Adrenal gland (tissue), 12 donors: Measurements from ENCODE around the gene RPL12. TPM values are rescaled to one million over a fixed set of nuclear protein-coding genes. Genes with fewer than 3 reads are reported as not detected.

Experiments
- DNase-seq, 7 donors: peaks; one replicate each; pipeline ENCODE4 v3.0.0-alpha.2; 2019 to 2020
- H3K27ac ChIP-seq, 5 donors: fragments of 200-600 bp; sonication (generic) in 4 of 5; 1 replicate in 3 of 5; 2 replicates in 2 of 5; pipeline versions ENCODE4 v1.5.1 to v1.8.0; 2016 to 2020; ENCODE audit warnings: mild to moderate bottlenecking in 1 of 5
- H3K27me3 ChIP-seq: fragments of 200-600 bp; 2 replicates; pipeline ENCODE4 v1.8.0; 2021
- H3K36me3 ChIP-seq, 2 donors: fragments of 200-600 bp; replicated peaks in 1 of 2; 1 replicate in 1 of 2; 2 replicates in 1 of 2; pipeline versions ENCODE4 v1.5.1 to v1.8.0; 2018 to 2022
- H3K4me1 ChIP-seq, 2 donors: fragments of 200-600 bp; replicated peaks in 1 of 2; 1 replicate in 1 of 2; 2 replicates in 1 of 2; pipeline versions ENCODE4 v1.5.1 to v1.8.0; 2018 to 2021
- H3K4me3 ChIP-seq, 4 donors: fragments of 200-600 bp; sonication (generic) in 3 of 4; one replicate each; pipeline ENCODE4 v1.5.1; 2016 to 2018
- H3K9me3 ChIP-seq, 3 donors: fragments of 200-600 bp; sonication (generic) in 1 of 3; replicated peaks in 1 of 3; 1 replicate in 2 of 3; 2 replicates in 1 of 3; pipeline versions ENCODE4 v1.5.1 to v1.8.0; 2016 to 2021
- POLR2A ChIP-seq, 2 donors: fragments of 450-650 bp; IDR thresholded peaks; one replicate each; pipeline ENCODE4 v1.6.1; 2017; ENCODE audit warnings: antibody characterized with exemption in 2 of 2, mild to moderate bottlenecking in 2 of 2, moderate library complexity in 1 of 2
- WGBS, 4 donors: extraction: QIAGEN DNeasy Blood & Tissue Kit in 2 of 4; methylation state at CpG; one replicate each; pipeline versions ENCODE4 v1.1.5 to v1.1.7; 2013 to 2017; 5-methylcytosine and 5-hydroxymethylcytosine counted together
- intact Hi-C, 2 donors: fragments of 100-400 bp; cut with DNase I; formaldehyde crosslinking; loops; one replicate each; pipeline versions ENCODE4 v1.14.1 to v1.15.0; 2022 to 2023
- polyA plus RNA-seq, 3 donors: library from polyadenylated mRNA; stranded (reverse); fragments of 200-250 nt in 2 of 3; fragments of 350-450 nt in 1 of 3; fragmentation: Illumina TruSeq in 1 of 3; extraction: RNeasy Lipid Tissue Mini Kit (QIAGEN cat#74804) in 1 of 3; gene quantifications; one replicate each; pipeline ENCODE4 v1.2.3, GENCODE V29; 2013 to 2014
- total RNA-seq, 9 donors: library from RNA; depleted of rRNA in 4 of 9; stranded (reverse); fragments of >200 nt in 4 of 9; fragments of 120-200 nt in 1 of 9; fragmentation: NEBNext Ultra II Directional in 1 of 9; extraction: Animal tissue kit (Norgen Biotek cat#: 25700) in 1 of 9; gene quantifications; one replicate each; pipeline versions ENCODE4 v1.1.0 to v1.2.4, GENCODE V29; 2013 to 2023
- TF ChIP-seq, protein P1 (sequence below), 6 experiments: fragments of 450-650 bp in 4 of 6; fragments of 200-600 bp in 2 of 6; sonication (generic) in 1 of 6; IDR thresholded peaks; 1 replicate in 5 of 6; 2 replicates in 1 of 6; pipeline versions ENCODE4 v1.5.1 to v1.8.0; 2016 to 2021; ENCODE audit warnings: antibody characterized with exemption in 6 of 6, mild to moderate bottlenecking in 2 of 6, moderate library complexity in 1 of 6
- donor health status: healthy with polysubstance abuse.
- donor health status: Bipolar disorder and iron deficiency.
- donor health status: DM: yes; HTN: yes; CAD: no.
- donor health status: DM: no; HTN: no; CAD: no.
- donor health status: DM: no; HTN: no; CAD: no.
- donor health status: DM: yes; HTN: yes; CAD: no.

RPL12 gene
- total and polyA plus RNA-seq, 12 donors: 879 to 4,212 (median 1,523) TPM

DNA sequence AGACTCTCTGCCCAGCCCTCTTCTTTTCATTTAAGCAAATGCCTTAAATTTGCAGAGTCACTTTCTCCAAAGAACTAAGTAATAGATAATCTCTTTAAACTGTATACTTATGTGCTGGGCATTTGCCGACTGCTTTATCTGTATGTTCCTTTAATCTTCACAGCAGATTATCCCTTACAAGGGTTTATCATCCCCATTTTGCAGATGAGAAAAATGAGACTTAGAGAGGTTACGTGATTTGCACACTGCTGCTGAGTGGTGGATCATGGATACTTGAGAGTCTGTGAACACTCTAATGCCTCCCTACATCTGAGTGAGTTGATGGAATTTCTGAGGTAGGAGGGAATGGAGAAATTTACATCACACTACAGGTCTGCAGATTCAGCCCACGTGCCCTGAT lies 22.9 kb downstream of the RPL12 start:
- no peak for TF ChIP-seq POLR2A (IDR thresholded peaks at IDR 0.05)
- TF ChIP-seq, protein P1, sequence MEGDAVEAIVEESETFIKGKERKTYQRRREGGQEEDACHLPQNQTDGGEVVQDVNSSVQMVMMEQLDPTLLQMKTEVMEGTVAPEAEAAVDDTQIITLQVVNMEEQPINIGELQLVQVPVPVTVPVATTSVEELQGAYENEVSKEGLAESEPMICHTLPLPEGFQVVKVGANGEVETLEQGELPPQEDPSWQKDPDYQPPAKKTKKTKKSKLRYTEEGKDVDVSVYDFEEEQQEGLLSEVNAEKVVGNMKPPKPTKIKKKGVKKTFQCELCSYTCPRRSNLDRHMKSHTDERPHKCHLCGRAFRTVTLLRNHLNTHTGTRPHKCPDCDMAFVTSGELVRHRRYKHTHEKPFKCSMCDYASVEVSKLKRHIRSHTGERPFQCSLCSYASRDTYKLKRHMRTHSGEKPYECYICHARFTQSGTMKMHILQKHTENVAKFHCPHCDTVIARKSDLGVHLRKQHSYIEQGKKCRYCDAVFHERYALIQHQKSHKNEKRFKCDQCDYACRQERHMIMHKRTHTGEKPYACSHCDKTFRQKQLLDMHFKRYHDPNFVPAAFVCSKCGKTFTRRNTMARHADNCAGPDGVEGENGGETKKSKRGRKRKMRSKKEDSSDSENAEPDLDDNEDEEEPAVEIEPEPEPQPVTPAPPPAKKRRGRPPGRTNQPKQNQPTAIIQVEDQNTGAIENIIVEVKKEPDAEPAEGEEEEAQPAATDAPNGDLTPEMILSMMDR (IDR thresholded peaks at IDR 0.05): no peak
- no peaks in the 10 kb centered on the region for H3K9me3 ChIP-seq
- H3K4me3 ChIP-seq: no peak overlapping the region
- H3K36me3 ChIP-seq: peaks cover 0 to 25% of the 10 kb centered on the region in 2 donors
- no peak for DNase-seq
- peaks cover 11 to 23% of the 10 kb centered on the region in 2 donors for H3K4me1 ChIP-seq
- intact Hi-C loops: no loop called here
- WGBS, 4 donors: 90 to 98% (median 95%) methylated on average over 3 of the region's 3 CpGs
- no peak overlapping the region for H3K27ac ChIP-seq
- no peaks in the 10 kb centered on the region for H3K27me3 ChIP-seq

DNA sequence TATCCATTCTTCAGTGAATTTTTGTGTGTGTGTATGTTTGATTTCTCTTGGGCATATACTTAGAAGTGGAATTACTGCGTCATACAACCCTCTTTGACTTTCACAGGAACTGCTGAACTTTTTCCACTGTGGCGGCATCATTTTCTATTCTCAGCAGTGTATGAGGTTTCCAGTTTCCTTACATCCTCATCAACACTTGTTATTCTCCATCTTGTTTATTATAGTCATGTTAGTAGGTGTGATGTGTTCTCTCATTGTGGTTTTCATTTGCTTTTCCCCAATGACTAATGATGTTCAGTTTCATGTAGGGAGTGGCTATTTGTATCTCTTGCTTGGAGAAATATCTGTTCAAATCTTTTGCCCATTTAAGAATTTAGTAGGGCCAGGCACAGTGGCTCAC lies 24.4 kb downstream of the RPL12 start:
- Histone ChIP-seq H3K27me3 (no peaks in the 10 kb centered on the region), H3K27ac (no peak overlapping the region), H3K4me1 (peaks cover 18 to 37% of the 10 kb centered on the region in 2 donors), H3K4me3 (no peak overlapping the region), H3K36me3 (peaks cover 0 to 19% of the 10 kb centered on the region in 2 donors), H3K9me3 (no peaks in the 10 kb centered on the region)
- DNase-seq: no peak
- 90 to 96% (median 94%) methylated on average over 2 of the region's 2 CpGs for WGBS, 4 donors
- no peak for TF ChIP-seq POLR2A (IDR thresholded peaks at IDR 0.05)
- TF ChIP-seq, protein P1 (IDR thresholded peaks at IDR 0.05): no peak
- intact Hi-C loops: no loop called here

DNA sequence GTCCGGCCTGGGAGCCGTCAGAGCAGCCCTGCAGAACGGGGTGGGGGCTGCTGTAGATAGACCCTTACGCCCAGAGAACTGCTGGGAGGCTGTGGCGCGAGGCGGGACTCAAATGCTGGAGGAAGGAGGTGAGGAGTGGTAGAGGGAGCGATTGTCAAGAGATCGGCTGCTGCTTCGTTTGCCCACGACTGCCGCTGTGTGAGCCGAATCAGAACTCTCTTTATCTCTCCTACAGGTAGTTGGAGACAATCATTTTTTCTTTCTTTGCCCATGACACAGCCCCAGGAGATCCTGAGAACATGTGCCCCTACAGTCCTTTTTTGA lies 26.6 kb downstream of the RPL12 start:
- intact Hi-C loops: no loop called here
- peaks cover 0 to 13% of the 10 kb centered on the region in 2 donors for H3K36me3 ChIP-seq
- peak overlapping the region; percentile 13 to 85 (median 73) for H3K4me3 ChIP-seq
- peaks cover 18 to 44% of the 10 kb centered on the region in 2 donors for H3K4me1 ChIP-seq
- WGBS, 4 donors: 0 to 1% (median 0%) methylated on average over 13 of the region's 13 CpGs
- H3K27me3 ChIP-seq: no peaks in the 10 kb centered on the region
- H3K9me3 ChIP-seq: no peaks in the 10 kb centered on the region
- TF ChIP-seq, protein P1 (IDR thresholded peaks at IDR 0.05): no peak
- no peak for TF ChIP-seq POLR2A (IDR thresholded peaks at IDR 0.05)
- DNase-seq: peak in 2 of 7 donors; percentile 40 to 56
- peak overlapping the region; percentile 68 to 92 (median 87) for H3K27ac ChIP-seq

DNA sequence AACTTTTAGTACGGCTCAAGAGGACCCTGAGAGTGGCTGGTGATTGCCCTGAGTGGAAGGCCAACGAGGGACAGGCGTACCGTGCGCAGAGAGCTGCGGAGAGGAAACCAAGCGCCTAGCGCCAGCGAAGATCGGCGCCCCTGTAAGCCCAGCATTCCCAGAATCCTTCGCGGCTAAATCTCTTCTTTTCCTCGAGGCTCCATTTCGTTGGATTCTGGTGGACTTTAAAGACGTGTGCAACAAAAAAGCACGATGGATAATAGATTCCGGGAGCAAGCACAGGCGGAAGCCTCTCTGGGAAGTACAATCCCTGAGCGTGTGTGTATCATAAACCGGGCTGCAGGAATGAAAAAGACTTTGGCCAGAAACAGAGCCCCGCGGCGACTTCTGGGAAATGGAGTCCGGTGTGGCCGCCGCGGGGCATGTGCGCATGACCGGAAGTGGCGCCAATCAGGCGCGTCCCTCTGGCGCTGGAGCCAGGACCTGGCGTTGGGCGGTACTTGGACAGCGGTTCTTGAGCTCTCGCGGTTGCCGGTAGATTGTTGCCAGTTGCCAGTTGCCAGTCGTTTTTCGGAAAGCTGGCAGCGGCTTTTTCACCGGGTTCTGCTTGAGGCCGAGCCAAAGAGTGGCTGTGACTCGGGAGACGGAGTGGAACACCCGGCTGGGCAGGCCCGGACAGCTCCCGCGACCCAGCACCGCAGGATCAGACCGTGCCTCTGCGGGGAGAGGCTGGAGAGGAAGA lies 27.1 kb downstream of the RPL12 start, which contains the start of gene ZNF79:
TSS of gene ZNF79 (plus strand) at position 449 of the 742 bp plus-strand sequence. CDS start 406 bp downstream, outside the sequence.
- WGBS, 4 donors: 0 to 1% (median 0%) methylated on average over 43 to 54 of the region's 54 CpGs
- intact Hi-C loops: no loop called here
- peak; percentile 94 to 98 (median 95) for DNase-seq
- peaks cover 18 to 44% of the 10 kb centered on the region in 2 donors for H3K4me1 ChIP-seq
- H3K4me3 ChIP-seq: peak within 1 kb of the TSS; percentile 13 to 85 (median 73)
- no peaks in the 10 kb centered on the region for H3K9me3 ChIP-seq
- TF ChIP-seq, protein P1 (IDR thresholded peaks at IDR 0.05): peak in 1 of 6 experiments; percentile 7
- peak; percentile 42 to 78 for TF ChIP-seq POLR2A (IDR thresholded peaks at IDR 0.05)
- peaks cover 0 to 10% of the 10 kb centered on the region in 2 donors for H3K36me3 ChIP-seq
- no peaks in the 10 kb centered on the region for H3K27me3 ChIP-seq
- peak within 1 kb of the TSS; percentile 68 to 92 (median 87) for H3K27ac ChIP-seq
